HEK293T (cell line): ENCODE results near the gene CEP350.

Source experiments
- ARNT ChIP-seq: fragments of 450-650 bp; IDR thresholded peaks from 2 replicates; pipeline ENCODE4 v1.6.1; 2017; ENCODE audit warnings: mild to moderate bottlenecking
- BHLHE40 ChIP-seq: fragments of 450-650 bp; IDR thresholded peaks from 2 replicates; pipeline ENCODE4 v1.6.1; 2016; ENCODE audit warnings: mild to moderate bottlenecking, moderate library complexity, borderline replicate concordance
- CTBP1 ChIP-seq: fragments of 450-650 bp; IDR thresholded peaks from 2 replicates; pipeline ENCODE4 v1.6.1; 2016; ENCODE audit warnings: borderline replicate concordance
- ELF4 ChIP-seq: fragments of 450-650 bp; IDR thresholded peaks from 2 replicates; pipeline ENCODE4 v1.6.1; 2017; ENCODE audit warnings: antibody characterized with exemption
- FOXA1 ChIP-seq: fragments of 450-650 bp; IDR thresholded peaks from 2 replicates; pipeline ENCODE4 v1.6.1; 2016; ENCODE audit warnings: mild to moderate bottlenecking
- FOXK2 ChIP-seq: fragments of 450-650 bp; IDR thresholded peaks from 2 replicates; pipeline ENCODE4 v1.6.1; 2016; ENCODE audit warnings: mild to moderate bottlenecking
- FOXM1 ChIP-seq: fragments of 450-650 bp; IDR thresholded peaks from 2 replicates; pipeline ENCODE4 v1.6.1; 2017; ENCODE audit warnings: mild to moderate bottlenecking, borderline replicate concordance
- HDGF ChIP-seq: fragments of 450-650 bp; IDR thresholded peaks from 2 replicates; pipeline ENCODE4 v1.6.1; 2017; ENCODE audit warnings: antibody characterized with exemption, borderline replicate concordance
- L3MBTL2 ChIP-seq: fragments of 450-650 bp; conservative IDR thresholded peaks from 2 replicates; pipeline ENCODE4 v1.6.1; 2016; ENCODE audit warnings: mild to moderate bottlenecking
- SP1 ChIP-seq: fragments of 450-650 bp; IDR thresholded peaks from 2 replicates; pipeline ENCODE4 v1.6.1; 2017
- SUZ12 ChIP-seq: fragments of 450-650 bp; IDR thresholded peaks from 2 replicates; pipeline ENCODE4 v1.6.1; 2016; ENCODE audit warnings: mild to moderate bottlenecking
- TARDBP ChIP-seq: fragments of 450-650 bp; IDR thresholded peaks from 2 replicates; pipeline ENCODE4 v1.6.1; 2016
- ZNF384 ChIP-seq: fragments of 450-650 bp; IDR thresholded peaks from 2 replicates; pipeline ENCODE4 v1.6.1; 2016
- TF ChIP-seq, protein P1 (sequence below): fragments of 450-650 bp; IDR thresholded peaks from 2 replicates; pipeline ENCODE4 v1.6.1; 2016

DNA sequence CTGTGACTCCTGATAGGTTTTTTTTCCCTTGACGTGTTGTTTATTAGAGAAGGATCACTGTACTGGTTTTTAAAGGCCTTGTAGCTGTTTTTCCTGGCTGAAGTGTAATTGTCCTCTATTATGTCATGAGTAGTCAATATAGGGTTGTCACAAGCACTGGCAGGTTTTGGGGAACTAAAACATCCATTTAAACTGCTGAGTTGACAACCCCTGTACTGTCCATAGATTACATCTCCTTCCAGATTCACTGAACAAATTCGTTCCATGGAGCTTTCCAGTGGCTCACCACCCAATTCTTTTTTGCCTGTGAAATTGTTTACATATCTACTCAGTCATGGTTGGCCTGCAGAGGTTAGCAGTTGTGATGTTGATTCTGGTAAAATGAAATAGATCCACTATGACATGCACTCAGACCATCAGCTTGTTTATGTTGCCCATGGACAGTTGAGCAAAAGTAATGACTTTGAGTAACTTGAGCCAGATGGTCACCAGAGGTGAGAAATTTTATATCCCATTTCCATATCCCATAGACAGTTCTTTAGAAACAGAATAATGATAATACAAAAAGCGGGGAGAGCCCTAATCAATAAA, 140.2 kb downstream of the CEP350 start:
- TF ChIP-seq FOXM1 (no peak), SP1 (no peak), BHLHE40 (no peak), FOXK2 (no peak), ZNF384 (no peak), L3MBTL2 (no peak), ARNT (no peak), CTBP1 (no peak), HDGF (no peak), ELF4 (no peak), SUZ12 (no peak), TARDBP (no peak), FOXA1 (no peak)
- TF ChIP-seq, protein P1, sequence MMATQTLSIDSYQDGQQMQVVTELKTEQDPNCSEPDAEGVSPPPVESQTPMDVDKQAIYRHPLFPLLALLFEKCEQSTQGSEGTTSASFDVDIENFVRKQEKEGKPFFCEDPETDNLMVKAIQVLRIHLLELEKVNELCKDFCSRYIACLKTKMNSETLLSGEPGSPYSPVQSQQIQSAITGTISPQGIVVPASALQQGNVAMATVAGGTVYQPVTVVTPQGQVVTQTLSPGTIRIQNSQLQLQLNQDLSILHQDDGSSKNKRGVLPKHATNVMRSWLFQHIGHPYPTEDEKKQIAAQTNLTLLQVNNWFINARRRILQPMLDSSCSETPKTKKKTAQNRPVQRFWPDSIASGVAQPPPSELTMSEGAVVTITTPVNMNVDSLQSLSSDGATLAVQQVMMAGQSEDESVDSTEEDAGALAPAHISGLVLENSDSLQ, result no peak
